ENCODE data around the gene BICDL2. TPM values are rescaled to one million over a fixed set of nuclear protein-coding genes. Genes with fewer than 3 reads are reported as not detected.
A peak's percentile ranks its signal among the peaks of the same experiment; 100 is the strongest.

The BICDL2 gene
- total and polyA plus RNA-seq, 9 of the 15 experiments (the other 6 are each of a cell fraction or from before 2014, with no cell fraction given), result 0.09 to 0.28 (median 0.09) TPM; not detected in 6

- TF ChIP-seq, protein P1, sequence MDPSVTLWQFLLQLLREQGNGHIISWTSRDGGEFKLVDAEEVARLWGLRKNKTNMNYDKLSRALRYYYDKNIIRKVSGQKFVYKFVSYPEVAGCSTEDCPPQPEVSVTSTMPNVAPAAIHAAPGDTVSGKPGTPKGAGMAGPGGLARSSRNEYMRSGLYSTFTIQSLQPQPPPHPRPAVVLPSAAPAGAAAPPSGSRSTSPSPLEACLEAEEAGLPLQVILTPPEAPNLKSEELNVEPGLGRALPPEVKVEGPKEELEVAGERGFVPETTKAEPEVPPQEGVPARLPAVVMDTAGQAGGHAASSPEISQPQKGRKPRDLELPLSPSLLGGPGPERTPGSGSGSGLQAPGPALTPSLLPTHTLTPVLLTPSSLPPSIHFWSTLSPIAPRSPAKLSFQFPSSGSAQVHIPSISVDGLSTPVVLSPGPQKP (CRISPR knock-in tag; IDR thresholded peaks at IDR 0.05), result no peak
- peak; percentile 69; the same call in 1 of the 2 replicates for TF ChIP-seq RNF2 (IDR thresholded peaks at IDR 0.05)
- peak; percentile 47; the same call in 1 of the 2 replicates for TF ChIP-seq SUPT5H (IDR thresholded peaks at IDR 0.05)
- TF ChIP-seq, protein P2, sequence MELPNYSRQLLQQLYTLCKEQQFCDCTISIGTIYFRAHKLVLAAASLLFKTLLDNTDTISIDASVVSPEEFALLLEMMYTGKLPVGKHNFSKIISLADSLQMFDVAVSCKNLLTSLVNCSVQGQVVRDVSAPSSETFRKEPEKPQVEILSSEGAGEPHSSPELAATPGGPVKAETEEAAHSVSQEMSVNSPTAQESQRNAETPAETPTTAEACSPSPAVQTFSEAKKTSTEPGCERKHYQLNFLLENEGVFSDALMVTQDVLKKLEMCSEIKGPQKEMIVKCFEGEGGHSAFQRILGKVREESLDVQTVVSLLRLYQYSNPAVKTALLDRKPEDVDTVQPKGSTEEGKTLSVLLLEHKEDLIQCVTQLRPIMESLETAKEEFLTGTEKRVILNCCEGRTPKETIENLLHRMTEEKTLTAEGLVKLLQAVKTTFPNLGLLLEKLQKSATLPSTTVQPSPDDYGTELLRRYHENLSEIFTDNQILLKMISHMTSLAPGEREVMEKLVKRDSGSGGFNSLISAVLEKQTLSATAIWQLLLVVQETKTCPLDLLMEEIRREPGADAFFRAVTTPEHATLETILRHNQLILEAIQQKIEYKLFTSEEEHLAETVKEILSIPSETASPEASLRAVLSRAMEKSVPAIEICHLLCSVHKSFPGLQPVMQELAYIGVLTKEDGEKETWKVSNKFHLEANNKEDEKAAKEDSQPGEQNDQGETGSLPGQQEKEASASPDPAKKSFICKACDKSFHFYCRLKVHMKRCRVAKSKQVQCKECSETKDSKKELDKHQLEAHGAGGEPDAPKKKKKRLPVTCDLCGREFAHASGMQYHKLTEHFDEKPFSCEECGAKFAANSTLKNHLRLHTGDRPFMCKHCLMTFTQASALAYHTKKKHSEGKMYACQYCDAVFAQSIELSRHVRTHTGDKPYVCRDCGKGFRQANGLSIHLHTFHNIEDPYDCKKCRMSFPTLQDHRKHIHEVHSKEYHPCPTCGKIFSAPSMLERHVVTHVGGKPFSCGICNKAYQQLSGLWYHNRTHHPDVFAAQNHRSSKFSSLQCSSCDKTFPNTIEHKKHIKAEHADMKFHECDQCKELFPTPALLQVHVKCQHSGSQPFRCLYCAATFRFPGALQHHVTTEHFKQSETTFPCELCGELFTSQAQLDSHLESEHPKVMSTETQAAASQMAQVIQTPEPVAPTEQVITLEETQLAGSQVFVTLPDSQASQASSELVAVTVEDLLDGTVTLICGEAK (IDR thresholded peaks at IDR 0.05), result peak; percentile 88
- TF ChIP-seq, protein P2 (CRISPR knock-in tag; IDR thresholded peaks at IDR 0.05), result no peak
- peak; percentile 60; the same call in 1 of the 2 replicates for TF ChIP-seq NCOA1 (IDR thresholded peaks at IDR 0.05; ENCODE audit: low read depth)
- TF ChIP-seq FOXM1 (IDR thresholded peaks at IDR 0.05; ENCODE audit: low read depth), result no peak
- 0 out of 2 replicates have a peak, but pooled peaks have one; percentile 17 for TF ChIP-seq FOXM1 (CRISPR knock-in tag; IDR thresholded peaks at IDR 0.05; ENCODE audit: low read depth)
- TF ChIP-seq, protein P3, sequence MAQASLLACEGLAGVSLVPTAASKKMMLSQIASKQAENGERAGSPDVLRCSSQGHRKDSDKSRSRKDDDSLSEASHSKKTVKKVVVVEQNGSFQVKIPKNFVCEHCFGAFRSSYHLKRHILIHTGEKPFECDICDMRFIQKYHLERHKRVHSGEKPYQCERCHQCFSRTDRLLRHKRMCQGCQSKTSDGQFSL (CRISPR knock-in tag; IDR thresholded peaks at IDR 0.05), result no peak; the same call in 1 of the 2 replicates
- TF ChIP-seq, protein P3 (tag; IDR thresholded peaks at IDR 0.05), result 0 out of 4 replicates have a peak, but pooled peaks of 1 of the 2 experiments have one; percentile 9
- TF ChIP-seq ZNF197 (CRISPR knock-in tag; IDR thresholded peaks at IDR 0.05; ENCODE audit: low read depth), result peak; percentile 79; the same call in 1 of the 2 replicates
- peak; percentile 73 for TF ChIP-seq ESRRA (IDR thresholded peaks at IDR 0.05; ENCODE audit: borderline replicate concordance, low read depth)
- TF ChIP-seq THAP12 (CRISPR knock-in tag; IDR thresholded peaks at IDR 0.05), result no peak
- peak; percentile 13 for TF ChIP-seq ARHGAP35 (IDR thresholded peaks at IDR 0.05; ENCODE audit: partially characterized antibody)
- peak; percentile 58; the same call in 1 of the 2 replicates for TF ChIP-seq GATAD2A (IDR thresholded peaks at IDR 0.05)
Measured at GRCh38 chr16:3007957-3008689, 28.6 kb downstream of the BICDL2 start (continued).

All from K562 (cell line).